Activated T-cell treated with anti-CD3 and anti-CD28 coated beads for 1 hour (primary cell): ENCODE measurements around the gene UBE2E3.
"Not testable (repeated sequence)": the region's sequence is repeated elsewhere in the genome, so short reads cannot be mapped to it uniquely, and the experiment has no call there.

ENCODE experiments used
- DNase-seq: peaks from one replicate; pipeline ENCODE4 v3.0.0-alpha.2; 2020; ENCODE audit warnings: low read depth

Gene UBE2E3

GRCh38 chr2:180980106-180980942, at the start of gene UBE2E3:
Gene UBE2E3 (plus strand): TSS chr2:180980605. CDS start chr2:180982043, 1,438 bp downstream.
- peak; percentile 65 for DNase-seq

GRCh38 chr2:180931841-180932240, 48.6 kb upstream of the UBE2E3 start:
- no peak for DNase-seq

GRCh38 chr2:180933332-180933731, 47.1 kb upstream of the UBE2E3 start:
- DNase-seq = no peak

GRCh38 chr2:180934911-180935310, 45.5 kb upstream of the UBE2E3 start:
- DNase-seq = no peak

GRCh38 chr2:180937480-180937879, 42.9 kb upstream of the UBE2E3 start:
- DNase-seq = not testable (repeated sequence)

- no peak for DNase-seq
These were observed 42.0 kb upstream of the UBE2E3 start for GRCh38 chr2:180938451-180938850.

- no peak for DNase-seq
These were observed 37.1 kb upstream of the UBE2E3 start for GRCh38 chr2:180943275-180943674.

GRCh38 chr2:180944372-180944771, 36.0 kb upstream of the UBE2E3 start:
- no peak for DNase-seq

- no peak for DNase-seq
These were observed 33.2 kb upstream of the UBE2E3 start for GRCh38 chr2:180947208-180947689.

GRCh38 chr2:180949896-180950295, 30.5 kb upstream of the UBE2E3 start:
- no peak for DNase-seq

- DNase-seq = no peak
These were observed 28.3 kb upstream of the UBE2E3 start for GRCh38 chr2:180952082-180952481.

- DNase-seq = no peak
These were observed 27.6 kb upstream of the UBE2E3 start for GRCh38 chr2:180952731-180953336.

GRCh38 chr2:180953550-180953949, 26.9 kb upstream of the UBE2E3 start:
- DNase-seq = no peak

- DNase-seq = no peak
These were observed 25.3 kb upstream of the UBE2E3 start for GRCh38 chr2:180955101-180955500.

- no peak for DNase-seq
These were observed 20.6 kb upstream of the UBE2E3 start for GRCh38 chr2:180959787-180960186.

GRCh38 chr2:180960982-180961381, 19.4 kb upstream of the UBE2E3 start:
- no peak for DNase-seq

- DNase-seq = no peak
These were observed 17.6 kb upstream of the UBE2E3 start for GRCh38 chr2:180962727-180963314.

GRCh38 chr2:180966378-180966777, 14.0 kb upstream of the UBE2E3 start:
- DNase-seq = no peak

- no peak for DNase-seq
These were observed 11.3 kb upstream of the UBE2E3 start for GRCh38 chr2:180969124-180969523.

GRCh38 chr2:180970016-180970415, 10.4 kb upstream of the UBE2E3 start:
- no peak for DNase-seq

GRCh38 chr2:180971811-180972210, 8.6 kb upstream of the UBE2E3 start:
- no peak for DNase-seq

GRCh38 chr2:180975585-180975984, 4.8 kb upstream of the UBE2E3 start:
- DNase-seq = no peak
